GM21423 (cell line): Measurements from ENCODE around the gene SREBF1.
A peak's percentile ranks its signal among the peaks of the same experiment; 100 is the strongest.

Experiments used
- ATAC-seq: cut with Tn5 transposase; IDR thresholded peaks from one replicate; pipeline ENCODE4 v1.9.1; 2021; ENCODE audit warnings: mild to moderate bottlenecking, moderate library complexity; ENCODE audit not compliant: unreplicated experiment

Gene SREBF1

DNA sequence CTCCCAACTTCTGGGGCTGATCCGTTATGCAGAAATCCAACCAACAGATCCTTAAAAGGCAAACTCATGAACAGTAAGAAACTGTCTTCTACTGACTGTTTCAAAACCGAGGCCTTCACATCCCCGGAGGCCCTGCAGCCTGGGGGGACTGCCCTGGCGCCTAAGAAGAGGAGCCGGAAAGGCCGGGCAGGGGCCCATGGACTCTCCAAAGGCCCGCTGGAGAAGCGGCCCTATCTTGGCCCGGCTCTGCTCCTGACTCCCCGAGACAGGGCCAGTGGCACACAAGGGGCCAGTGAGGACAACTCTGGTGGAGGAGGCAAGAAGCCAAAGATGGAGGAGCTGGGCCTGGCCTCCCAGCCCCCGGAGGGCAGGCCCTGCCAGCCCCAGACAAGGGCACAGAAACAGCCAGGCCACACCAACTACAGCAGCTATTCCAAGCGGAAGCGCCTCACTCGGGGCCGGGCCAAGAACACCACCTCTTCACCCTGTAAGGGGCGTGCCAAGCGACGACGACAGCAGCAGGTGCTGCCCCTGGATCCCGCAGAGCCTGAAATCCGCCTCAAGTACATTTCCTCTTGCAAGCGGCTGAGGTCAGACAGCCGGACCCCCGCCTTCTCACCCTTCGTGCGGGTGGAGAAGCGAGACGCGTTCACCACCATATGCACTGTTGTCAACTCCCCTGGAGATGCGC, 39.5 kb downstream of the SREBF1 start:
- ATAC-seq, result no peak

DNA sequence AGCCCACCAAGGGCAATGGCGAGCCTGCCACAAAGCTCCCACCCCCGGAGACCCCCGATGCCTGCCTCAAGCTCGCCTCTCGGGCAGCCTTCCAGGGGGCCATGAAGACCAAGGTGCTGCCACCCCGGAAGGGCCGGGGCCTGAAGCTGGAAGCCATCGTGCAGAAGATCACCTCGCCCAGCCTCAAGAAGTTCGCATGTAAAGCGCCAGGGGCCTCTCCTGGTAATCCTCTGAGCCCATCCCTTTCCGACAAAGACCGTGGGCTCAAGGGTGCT, 40.1 kb downstream of the SREBF1 start:
- no peak for ATAC-seq

DNA sequence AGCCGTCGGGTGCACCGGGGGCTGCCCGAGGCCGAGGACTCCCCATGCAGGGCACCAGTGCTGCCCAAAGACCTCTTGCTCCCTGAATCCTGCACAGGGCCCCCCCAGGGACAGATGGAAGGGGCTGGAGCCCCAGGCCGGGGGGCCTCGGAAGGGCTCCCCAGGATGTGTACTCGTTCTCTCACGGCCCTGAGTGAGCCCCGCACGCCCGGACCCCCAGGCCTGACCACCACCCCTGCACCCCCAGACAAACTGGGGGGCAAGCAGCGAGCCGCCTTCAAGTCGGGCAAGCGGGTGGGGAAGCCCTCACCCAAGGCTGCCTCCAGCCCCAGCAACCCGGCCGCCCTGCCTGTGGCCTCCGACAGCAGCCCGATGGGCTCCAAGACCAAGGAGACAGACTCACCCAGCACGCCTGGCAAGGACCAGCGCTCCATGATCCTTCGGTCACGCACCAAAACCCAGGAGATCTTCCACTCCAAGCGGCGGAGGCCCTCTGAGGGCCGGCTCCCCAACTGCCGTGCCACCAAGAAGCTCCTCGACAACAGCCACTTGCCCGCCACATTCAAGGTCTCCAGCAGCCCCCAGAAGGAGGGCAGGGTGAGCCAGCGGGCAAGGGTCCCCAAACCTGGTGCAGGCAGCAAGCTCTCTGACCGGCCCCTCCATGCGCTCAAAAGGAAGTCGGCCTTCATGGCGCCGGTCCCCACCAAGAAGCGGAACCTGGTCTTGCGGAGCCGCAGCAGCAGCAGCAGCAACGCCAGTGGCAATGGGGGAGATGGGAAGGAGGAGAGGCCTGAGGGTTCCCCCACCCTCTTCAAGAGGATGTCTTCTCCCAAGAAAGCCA, 40.6 kb downstream of the SREBF1 start:
- no peak for ATAC-seq

DNA sequence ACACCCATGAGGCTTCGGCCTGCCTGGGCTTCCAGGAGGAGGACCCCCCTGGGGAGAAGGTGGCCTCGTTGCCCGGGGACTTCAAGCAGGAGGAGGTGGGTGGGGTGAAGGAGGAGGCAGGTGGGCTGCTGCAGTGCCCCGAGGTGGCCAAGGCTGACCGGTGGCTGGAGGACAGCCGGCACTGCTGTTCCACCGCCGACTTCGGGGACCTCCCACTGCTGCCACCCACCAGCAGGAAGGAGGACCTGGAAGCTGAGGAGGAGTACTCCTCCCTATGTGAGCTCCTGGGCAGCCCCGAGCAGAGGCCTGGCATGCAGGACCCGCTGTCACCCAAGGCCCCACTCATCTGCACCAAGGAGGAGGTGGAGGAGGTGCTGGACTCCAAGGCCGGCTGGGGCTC, 41.5 kb downstream of the SREBF1 start:
- no peak for ATAC-seq

DNA sequence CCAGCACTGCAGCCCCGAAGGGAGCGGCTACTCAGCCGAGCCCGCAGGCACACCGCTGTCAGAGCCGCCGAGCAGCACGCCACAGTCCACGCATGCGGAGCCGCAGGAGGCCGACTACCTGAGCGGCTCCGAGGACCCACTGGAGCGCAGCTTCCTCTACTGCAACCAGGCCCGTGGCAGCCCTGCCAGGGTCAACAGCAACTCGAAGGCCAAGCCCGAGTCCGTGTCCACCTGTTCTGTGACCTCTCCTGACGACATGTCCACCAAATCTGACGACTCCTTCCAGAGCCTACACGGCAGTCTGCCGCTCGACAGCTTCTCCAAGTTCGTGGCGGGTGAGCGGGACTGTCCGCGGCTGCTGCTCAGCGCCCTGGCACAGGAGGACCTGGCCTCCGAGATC, 42.4 kb downstream of the SREBF1 start:
- ATAC-seq, result no peak

DNA sequence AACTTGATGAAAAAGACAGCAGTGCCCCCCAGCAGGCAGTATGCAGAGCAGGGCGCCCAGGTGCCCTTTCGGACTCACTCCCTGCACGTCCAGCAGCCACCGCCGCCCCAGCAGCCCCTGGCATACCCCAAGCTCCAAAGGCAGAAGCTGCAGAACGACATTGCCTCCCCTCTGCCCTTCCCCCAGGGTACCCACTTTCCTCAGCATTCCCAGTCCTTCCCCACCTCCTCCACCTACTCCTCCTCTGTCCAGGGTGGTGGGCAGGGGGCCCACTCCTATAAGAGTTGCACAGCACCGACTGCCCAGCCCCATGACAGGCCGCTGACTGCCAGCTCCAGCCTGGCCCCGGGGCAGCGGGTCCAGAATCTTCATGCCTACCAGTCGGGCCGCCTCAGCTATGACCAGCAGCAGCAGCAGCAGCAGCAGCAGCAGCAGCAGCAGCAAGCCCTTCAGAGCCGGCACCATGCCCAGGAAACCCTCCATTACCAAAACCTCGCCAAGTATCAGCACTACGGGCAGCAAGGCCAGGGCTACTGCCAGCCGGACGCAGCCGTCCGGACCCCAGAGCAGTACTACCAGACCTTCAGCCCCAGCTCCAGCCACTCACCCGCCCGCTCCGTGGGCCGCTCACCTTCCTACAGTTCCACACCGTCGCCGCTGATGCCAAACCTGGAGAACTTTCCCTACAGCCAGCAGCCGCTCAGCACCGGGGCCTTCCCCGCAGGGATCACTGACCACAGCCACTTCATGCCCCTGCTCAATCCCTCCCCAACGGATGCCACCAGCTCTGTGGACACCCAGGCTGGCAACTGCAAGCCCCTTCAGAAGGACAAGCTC, 43.2 kb downstream of the SREBF1 start:
- ATAC-seq, result no peak

DNA sequence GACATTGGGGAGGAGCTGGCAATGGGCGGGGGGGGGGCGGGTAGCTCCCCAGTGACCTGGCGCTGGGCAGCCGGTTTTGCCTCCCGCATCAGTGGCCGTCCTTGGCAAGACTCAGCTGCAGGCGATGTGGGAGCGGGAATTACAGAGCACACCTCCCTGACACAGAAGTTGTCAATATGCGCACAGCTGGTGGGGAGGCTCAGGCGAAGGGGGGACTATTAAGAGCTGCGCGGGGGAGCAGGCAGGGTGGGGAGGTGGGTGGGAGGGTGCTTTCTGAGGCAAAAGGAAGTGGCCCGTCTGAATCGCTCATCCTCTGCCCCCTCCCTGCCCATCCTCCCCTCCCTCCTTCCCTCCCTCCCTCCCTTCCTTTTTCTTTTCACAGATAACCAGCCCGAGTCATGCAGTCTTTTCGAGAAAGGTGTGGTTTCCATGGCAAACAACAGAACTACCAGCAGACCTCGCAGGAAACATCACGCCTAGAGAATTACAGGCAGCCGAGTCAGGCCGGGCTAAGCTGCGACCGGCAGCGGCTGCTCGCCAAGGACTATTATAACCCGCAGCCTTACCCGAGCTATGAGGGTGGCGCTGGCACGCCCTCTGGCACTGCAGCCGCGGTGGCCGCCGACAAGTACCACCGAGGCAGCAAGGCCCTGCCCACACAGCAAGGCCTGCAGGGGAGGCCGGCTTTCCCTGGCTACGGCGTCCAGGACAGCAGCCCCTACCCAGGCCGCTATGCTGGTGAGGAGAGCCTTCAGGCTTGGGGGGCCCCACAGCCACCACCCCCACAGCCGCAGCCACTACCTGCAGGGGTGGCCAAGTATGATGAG, 44.0 kb downstream of the SREBF1 start:
- ATAC-seq, result peak; percentile 57

DNA sequence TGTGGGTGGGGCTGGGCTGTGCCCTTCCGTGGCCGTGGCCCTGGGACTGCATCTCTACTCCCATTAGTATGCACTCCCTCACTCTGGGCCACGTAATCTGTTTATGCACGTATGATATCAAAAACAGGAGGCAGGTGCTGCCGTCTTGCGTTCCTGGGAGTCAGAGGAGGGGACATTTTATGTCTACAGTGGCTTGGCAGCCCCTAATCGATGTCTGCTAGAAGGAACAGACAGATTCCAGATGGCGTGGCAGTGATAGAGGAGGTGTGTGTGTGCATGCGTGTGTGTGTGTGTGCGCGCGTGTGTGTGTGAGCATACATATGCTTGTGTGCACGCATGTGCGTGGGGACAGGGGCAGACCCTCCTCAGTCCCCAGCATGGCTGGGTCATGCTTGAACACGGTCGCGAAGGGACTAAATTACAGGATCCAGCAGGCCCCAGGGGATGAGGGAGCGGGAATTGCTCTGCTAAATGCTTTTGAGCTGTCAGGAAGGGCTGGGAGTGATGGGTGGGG, 44.7 kb downstream of the SREBF1 start:
- no peak for ATAC-seq

DNA sequence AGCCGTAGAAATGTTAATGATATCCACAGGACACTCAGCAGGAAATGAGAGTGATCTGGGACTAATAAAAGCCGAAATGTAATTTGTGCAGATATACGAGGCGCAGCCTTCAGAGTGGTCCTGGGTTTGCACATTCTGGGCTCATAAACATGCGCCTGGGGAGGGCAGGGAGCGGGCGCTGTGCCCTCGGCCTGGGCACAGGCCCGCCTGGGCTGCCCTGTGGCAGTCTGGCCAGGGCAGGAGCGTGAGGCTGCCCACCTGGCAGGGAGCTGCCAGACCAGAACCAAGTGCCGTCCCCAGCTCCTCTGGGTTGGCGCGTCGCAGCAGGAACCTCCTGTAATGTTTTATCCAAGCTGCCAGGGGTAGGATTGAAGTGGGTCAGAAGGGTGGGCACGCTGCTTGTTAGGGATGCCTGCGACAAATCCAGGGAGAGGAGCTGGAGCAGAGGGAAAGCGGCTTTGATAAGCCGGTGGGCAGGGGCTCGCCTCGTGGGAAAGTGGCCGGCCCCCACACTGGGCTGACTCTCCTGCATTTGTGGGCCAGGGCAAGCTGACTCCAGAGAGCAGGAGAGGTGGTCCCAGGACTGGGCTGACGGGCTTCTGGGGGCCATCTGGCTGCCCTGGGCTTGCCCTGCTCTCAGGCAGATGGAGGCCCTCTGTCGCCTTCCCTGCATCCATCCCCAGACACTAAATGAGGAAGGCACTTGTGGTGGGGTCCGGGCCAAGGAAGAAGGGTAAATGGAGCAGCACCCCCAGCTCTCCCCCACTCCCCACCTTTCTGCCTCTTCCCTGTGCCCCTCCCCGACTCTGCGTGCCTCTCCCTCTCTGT, 45.9 kb downstream of the SREBF1 start:
- no peak for ATAC-seq

DNA sequence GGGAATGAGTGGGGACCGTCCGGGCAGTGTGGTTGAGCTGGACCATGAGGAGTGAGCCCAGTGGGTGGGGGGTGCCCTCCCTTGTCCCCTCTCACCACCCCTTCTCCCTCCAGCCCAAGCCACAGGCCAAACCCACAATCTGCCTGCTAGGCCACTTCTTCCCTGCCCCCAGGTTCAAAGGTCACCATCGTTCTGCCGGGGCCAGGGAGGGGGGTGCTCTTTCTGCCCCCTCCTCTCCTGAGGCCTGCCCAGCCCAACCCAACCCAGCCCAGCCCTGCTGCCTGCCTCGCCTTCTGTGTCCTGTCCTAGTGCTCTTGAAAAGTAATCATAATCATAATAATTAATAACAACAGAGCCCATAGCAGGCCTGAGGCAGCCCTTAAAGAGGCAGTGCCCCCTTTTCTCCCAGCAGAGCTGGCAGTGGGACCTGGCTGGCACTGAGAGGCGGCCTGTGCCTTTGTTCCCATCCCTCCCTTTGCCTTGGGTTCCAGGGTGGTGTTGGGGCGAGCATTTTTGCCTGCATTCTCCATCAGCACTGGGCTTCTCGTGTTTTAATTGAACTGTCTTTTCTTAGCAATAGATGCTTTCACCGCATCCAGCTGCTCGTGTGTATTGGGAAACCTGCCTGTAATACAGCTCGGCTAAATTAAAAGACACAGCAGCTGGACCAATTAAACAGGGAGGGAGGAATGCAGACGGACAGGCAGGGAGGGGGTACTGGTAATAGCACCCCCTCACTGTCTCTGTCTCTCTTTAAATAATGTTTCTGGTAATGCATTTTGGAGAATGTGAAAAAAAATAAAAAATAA, 46.8 kb downstream of the SREBF1 start:
- ATAC-seq, result no peak

DNA sequence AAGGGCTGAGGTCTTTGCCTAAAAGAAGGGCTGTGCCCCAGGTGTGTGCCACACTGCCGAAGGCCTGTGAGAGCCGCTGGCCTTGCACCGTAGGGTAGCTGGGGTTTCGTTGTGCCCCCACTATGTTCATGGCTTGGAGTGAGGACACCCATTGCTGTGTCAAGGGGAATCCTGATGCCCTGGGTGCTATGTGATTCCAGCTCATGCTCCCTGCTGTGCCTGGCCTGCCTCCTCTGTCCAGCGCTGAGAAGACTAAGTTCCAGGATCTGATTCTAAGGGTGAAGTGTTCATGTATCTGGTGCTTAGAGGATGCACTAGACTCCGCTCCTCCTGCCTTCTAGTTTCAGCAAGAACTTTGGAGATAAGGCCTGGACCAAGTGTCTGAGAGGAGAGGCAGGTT, 47.4 kb downstream of the SREBF1 start:
- no peak for ATAC-seq

DNA sequence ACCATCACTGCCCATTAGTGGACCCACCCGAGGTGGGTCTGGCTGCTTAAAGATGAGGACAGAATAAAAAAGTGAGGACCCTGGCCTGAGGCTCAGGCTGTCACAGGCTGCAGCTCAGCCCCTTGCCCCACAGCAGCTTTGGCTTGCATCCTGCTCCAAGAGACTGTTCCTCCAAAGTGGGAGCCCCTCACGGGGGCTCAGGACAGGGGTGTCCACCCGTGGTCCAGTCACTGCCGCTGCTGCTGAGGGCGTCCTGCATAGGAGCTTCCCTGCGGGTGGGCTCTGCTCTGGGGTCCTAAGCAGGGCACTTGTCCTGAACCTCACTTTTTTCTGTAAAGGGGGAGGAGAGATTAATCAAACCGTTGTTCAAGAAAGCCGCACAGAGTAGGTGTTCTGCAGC, 47.8 kb downstream of the SREBF1 start:
- ATAC-seq, result no peak

DNA sequence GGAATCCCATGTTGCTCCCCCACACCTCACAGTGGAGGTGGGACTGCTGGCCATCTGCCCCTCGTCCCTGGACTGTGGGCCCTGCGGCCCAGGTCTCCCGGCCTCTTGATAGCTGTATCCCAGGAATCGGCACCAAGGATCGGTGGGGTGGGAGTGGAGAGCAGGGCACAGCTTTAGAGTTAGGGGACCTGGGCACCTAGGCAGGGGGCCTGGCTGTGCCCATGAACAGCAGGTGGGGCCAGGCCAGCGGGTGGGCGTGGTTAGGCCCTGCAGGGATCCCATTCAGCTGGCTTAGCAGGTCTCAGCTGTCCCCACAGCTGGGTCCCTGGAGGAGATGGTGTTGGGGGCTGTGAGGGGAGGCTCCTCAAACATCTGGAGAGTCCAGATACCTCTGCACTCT, 49.2 kb downstream of the SREBF1 start:
- ATAC-seq, result no peak

DNA sequence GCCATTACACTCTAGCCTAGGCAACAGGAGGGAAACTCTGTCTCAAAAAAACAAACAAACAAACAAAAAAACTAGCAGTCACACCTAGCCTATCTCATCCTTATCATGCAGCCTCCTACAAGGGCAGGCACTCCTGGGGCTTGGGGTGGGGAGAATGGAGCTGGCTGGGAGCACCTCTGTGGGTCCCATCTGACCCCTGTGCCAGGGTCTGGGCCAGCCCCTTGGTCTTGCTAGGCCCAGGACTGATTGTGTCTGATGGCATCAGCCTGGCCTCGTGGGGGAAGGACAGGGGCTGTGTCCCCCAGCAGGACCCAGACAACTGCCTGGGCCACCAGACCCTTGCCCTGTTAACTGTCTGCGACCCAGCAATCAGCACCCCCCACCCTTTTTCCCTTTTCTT, 49.8 kb downstream of the SREBF1 start:
- no peak for ATAC-seq

DNA sequence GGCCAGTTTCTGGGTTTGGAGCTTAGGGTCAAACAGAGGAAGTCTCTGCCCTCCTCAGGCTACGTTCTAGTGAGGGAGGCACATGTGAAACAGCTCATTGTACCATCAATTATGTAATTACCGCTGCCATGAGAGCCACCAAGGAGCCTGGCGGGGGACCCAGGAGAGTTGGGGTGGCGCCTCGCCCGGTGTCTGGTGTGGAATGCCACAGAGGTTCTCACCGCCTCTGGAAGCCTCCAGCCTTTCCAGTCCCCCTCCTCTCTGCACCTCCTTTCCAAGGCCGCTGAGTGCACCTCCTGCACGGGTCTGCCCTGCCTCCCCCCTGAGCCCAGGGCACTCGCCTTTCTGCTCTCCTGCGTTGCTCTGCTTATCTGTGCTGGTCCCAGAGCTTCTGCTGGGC, 51.4 kb downstream of the SREBF1 start:
- ATAC-seq, result no peak

DNA sequence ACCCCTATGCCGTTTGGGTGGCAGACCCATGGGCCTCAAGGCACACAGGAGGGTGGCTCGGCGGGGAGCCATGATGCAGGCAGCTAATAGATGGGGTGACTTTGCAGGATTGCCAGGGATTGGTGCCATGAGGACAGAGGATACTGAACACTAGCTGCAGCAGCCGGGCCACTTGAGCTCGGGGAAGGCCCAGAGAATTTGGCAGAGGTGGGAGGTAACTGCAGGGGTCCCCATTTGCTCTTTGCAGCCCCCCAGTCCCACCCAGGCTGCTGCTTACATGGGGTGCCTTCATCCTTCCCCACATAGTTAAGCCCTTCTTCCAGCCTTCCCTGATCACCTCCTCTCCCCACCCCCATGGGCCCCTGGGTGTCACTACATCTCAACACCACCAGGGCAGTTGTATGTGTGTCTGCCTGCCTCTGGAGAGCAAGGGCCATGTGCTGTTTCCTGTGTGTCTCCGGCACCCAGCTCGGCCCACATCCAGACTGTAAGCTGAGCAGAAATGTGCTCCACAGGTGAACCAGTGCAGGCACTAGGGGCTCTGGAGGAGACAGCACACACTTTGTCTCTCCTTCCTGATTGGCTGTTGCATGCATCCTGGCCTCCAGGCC, 52.0 kb downstream of the SREBF1 start:
- ATAC-seq, result no peak

DNA sequence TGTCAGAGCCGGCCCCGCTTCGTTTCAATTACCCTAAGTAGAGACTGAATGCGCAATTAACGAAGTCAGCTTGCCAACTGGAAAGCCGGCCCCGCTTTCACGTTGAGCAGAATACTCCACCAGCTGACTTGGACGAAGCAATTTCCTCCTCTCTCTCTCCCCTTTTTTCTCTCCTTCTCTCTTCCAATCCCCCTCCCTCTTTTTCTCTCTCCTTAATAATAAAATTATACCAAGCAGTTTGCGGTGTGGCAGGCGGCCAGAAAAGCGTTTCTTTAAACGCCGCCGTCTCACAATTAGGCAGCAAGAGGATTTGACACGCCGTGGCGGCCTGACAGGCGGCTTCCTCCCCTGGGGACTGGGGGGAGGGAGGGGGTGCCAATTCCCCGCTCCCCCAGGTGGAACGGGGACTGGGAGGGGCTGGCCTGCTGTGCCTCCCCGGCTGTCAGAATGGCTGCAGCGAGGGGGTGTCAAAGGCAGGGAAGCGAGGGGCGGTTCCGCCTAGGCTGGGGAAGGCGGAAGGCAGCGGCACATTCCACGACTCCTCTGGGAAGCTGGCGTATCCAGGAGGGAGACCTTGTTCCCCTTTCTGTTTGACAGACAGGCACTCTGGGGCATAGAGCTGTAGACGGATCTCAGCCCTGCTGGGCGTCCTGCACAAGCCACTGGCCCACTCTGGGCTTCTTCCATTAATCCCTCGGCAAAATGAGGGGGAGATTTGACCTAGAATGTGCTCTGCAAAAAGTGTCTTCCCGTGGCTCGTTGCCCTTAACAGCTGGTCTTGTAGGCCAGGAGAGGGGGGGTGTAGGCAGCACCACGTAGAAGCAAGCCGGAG, 52.7 kb downstream of the SREBF1 start:
- peak; percentile 8 for ATAC-seq
